GM21723 (cell line): Measurements from ENCODE around the gene VSIR.

Experiments
- ATAC-seq: cut with Tn5 transposase; IDR thresholded peaks from one replicate; pipeline ENCODE4 v1.9.1; 2021; ENCODE audit warnings: mild to moderate bottlenecking, moderate library complexity; ENCODE audit not compliant: unreplicated experiment

Gene VSIR

DNA sequence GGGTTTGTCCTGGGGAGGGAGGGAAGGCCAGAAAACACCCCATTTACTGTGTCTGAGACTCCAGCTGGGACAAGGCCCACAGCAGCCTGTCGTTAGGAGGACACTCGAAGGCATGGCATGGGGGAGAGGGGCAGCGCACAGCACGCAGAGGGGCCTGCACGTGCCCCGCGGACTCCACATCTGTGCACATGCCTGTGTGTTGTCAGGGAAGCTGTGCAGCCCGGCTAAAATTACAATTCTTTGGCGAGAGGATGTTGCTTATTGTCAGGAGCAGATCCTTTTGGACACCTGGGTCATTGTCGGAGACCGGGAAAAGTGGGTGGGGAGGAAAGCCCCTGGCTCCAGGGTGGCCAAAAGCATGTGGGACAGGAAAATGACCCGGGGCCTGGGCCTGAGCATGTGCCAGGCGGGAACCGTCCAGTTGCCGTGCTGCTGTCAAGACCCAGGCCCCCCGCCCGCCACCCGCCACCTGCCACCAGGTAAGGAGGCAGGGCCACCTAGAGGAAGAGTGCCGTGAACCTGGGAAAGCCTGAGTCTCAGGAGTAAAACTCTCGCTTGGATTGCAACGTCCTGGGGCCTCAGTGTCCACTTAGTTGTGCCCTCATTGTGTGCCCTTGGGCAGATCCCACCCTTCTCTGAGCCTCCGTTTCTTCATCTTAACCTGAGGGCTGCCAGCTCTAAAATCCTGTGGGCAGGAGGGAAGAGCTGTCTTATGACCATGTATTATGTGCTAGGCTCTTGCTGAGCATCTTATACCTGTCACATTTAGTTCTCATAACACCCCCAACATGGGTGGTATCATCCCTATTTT, 7.2 kb downstream of the VSIR start:
- ATAC-seq = no peak

DNA sequence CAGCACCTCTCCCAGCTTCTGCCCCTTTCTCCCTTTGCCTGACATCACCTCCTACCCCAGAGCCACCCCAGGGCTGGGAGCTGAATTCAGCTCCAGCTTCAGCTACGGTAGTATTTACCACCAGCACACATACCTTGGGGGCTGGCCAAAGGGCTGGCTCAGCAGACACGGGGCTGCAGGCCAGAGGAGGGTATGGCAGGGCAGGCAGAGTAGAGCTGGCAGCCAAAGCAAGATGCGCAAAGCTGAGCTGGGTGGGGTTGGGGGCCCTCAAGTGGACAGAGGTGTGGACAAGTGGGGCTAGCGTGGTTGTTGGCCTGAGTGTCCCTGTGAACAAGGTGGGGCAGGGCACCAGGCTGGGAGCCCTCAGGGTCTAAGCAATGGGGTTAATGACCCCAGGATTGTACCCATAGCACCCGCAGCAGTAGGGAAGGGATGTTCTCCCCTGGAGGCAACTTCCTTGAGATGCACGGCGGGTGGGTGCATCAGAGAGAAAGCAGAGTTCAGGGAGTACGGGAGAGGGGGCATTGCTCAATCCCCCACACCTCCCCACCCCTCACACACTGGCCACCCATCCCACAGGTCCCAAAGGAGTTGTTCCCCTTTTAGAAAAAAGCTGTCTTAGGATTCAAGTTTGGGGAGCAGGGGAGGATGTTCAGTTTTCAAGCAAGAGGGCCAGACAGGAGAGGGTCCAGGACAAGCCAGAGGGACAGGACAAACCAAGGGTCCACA, 8.0 kb downstream of the VSIR start:
- no peak for ATAC-seq

DNA sequence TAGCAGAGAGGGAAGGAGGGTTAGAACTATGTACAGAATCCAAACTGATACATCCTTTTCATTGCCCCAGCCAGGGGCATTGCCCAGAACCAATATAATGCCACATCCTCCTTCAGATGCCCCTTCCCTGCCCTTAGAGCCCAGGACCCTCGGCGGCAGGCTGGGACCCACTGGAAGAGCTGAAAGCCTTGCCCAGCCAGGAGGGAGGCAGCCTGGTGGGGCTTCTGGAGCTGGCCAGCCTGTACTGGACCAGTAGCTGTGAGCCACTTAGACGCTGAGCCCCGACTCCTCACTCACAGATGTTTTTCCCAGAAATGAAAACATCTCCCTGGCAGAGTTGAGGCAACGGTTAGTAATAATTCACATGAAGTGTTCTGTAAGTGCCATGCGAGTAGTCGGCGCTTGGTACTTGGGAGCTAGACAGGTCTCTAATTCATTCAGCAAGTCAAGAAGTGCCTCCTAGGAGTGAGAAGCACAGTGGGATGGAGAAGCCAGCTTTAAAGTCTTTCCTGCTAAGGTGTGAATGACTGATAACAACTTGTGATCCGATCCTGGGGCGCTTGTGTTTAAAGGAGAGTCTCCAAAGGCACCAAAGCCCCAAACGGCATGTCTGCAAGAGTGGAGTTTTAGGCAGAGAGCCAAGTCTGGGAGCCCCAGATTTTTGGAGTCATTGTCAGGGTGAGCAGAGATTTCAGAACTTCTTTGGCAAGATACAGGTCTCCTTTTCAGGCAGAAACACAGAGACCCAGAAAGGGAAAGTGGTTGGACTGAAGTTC, 9.8 kb downstream of the VSIR start:
- ATAC-seq = no peak

DNA sequence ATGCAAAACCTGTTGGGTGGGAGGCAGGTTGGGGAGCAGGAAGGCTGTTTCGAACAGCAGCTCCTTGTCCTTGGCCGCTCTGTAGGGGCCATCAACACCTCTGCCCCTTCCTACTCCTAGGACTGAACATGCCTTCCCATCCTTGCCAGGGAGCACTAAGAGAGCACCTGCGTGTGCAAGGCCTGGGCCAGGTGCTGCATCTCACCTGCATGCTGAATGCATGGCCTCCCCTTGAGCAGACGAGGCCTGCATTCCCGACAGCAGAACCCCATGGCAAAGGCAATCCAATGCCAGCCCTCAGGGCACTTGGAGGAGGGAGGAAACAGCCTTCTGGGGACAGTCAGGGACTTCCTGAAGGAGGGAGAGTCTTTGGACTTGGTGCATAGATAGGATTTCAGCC, 11.0 kb downstream of the VSIR start:
- no peak for ATAC-seq

DNA sequence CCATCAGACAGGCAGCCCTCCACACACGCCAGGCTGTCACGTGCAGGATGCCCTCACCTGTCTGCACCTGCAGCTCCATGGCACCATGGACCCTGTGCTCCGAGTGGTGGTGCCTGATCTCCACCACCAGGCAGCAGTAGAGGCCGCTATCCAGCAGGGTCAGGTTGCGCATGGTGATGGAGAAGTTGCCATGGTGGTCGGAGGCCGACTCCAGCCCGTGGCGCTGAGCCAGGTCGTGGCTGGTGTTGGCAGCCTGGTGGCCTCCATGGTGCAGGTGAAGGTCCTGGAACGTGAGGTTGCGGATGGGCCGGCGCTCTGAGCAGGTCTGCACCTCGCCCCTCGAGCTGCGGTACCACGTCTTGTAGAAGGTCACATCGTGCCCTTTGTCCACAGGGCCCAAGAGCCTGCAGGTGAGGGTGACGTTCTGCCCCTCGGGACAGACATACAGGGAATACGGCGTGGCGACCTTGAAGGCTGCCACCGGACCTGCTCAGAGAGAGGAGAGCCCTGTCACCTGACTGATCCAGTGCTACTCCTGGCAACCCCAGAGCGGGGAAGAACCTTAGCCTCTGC, 11.7 kb downstream of the VSIR start:
- no peak for ATAC-seq

DNA sequence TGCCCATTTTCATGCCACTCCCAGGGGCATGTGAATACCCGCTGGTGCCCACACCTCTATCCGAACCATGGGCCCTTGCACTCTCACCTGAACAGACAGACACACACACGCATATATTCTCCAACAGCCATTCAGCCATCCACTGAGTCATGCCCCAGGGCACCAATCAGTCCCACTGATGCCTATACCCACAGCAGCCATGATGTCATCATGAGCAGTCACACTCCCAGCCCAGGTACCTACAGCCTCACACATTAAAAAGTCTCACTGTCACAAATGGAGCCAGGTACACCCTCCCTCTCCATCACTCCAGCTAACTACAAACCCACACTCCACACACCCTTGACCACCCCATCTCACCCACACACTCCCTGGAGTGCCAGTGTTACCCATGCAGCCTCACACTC, 12.2 kb downstream of the VSIR start:
- no peak for ATAC-seq

DNA sequence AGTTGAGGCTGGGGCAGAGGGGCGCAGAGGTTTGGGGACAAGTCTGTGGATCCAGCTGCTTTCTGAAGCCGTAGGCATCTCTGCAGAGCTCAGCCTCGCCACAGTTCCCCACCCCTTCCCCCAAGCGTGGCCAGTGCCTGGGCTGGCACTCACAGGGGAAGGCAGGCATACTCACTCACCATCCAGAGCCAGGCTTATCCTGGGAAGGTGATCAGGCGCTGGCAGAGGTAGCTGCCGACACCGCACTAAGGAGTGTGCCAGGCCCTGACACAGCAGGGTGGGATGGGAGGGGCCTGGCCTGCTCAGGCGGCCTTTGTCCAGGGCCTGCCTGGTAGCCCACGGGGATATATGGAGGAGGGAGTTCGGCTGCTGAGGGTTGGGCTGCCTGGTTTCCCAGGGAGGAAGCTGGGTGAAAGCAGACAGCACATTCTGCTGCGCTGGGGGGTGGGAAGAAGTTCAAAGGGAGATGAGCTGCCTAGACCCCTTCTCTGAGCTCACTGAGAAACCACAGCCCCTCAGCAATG, 15.9 kb downstream of the VSIR start:
- no peak for ATAC-seq

DNA sequence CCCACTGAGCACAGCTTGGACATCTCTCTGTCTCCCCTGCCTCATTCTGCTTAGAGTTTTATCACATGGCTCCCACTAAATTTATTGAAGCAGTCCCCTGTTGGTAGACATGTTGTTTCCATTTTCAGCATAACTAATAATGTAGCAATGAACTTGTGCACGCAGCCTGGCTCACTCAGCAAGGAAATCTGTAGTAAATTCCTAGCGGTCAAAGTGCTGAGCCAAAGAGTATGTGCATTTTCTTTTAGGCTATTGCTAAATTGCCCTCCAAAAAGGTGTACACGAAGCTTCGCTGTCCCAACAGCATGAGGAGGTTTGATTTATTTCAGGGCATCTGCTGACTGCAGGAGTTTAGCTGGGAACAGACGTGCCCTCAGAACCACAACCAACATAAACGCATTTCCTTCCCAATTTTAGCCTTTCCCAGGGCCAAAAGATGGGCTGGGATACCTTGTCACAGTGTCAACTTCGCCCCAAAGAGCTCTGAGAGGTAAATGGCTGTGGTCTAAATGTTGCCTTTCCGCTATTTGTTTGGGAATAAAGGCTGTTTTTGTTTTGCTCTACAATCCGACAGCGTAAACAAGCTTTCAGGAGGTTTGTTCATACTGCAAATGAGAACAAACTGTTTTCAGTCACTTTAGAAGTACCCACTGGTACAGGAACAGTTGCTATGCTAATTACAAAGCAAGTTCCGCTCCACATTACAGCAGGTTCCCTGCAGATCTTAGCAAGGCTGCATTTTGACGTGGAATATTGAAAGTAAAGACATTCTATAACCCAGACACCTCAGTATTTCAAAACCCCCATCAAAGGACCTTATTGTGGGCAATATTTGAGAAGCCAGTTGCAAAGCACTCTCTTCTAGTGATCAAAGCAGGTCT, 16.8 kb downstream of the VSIR start:
- ATAC-seq = no peak

DNA sequence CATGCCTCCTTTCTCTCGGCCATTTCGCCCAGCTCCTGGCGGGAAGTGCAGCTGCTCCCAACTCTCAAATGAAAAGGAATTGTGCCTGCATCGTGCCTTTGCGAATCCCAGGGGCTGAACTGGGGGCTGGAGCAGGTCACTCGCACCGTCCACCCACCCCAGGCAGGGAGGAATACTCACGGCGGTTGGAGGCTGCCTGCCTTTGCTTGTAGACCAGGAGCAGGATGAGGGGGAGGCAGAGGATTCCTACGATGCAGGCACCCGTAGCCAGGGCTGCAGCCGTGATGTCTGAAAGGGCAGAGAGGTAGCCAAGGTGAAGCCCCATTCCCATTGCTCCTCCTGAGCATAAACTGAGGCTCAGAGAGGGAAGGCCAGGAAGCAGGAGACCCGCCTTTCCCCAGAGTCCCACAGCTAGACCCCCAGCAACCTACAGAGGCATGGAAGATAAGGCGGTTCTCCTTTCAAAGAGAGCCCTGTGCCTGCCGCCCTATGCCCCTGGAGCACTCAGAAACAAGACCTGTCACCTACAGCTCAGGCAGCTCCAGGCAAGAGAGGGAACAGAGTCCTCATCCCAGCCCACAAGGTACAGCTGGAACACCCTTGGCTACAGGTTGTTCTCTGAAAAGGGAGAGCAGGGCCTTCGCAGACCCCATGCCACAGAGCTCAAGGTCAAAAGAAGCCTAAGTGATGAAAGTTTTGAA, 18.0 kb downstream of the VSIR start:
- ATAC-seq = no peak

DNA sequence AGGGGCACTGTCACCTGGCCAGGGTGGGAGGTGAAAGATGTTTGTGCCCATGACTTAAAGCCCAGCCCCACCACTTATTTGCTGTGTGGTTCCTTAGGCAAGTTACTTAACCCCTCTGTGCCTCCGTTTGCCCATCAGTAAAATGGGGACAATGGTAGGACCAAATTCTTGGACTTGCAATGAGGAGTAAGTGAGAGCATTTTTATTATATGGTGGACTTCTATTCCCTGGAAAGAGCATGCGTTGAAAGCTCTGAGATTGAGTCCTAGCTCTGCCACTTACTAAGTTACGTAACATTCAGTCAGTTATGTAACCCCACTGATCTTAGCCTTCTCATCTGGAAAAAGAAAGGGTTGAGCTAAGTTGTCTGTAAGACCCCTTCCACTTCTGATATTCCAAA, 18.8 kb downstream of the VSIR start:
- ATAC-seq = no peak

DNA sequence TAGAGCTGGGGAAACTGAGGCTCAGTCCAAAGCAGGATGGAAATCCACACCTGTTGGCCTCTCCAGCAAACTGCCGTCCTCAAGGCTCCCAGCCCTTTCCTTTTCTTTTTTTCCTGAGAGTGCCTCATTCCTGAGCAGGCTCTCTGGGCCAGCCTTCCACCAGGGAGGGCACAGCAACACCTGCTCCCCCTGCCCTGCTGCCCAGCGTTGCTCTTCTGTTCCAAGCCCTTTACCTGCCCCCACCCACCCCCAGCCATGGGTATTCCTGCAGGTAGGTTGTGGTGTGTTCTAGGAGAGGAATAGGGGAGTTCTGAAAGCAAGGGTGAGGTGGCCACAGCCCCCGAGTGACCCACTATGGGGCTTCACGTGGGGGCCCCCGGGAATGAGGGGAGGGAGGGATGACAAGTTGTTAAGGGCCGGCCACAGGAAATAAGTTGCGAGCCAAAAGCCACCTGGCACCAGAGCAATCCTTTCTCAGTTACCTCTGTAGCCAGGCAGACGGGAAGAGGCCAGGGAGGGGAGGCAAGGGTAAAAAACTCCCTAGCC, 19.3 kb downstream of the VSIR start:
- no peak for ATAC-seq

DNA sequence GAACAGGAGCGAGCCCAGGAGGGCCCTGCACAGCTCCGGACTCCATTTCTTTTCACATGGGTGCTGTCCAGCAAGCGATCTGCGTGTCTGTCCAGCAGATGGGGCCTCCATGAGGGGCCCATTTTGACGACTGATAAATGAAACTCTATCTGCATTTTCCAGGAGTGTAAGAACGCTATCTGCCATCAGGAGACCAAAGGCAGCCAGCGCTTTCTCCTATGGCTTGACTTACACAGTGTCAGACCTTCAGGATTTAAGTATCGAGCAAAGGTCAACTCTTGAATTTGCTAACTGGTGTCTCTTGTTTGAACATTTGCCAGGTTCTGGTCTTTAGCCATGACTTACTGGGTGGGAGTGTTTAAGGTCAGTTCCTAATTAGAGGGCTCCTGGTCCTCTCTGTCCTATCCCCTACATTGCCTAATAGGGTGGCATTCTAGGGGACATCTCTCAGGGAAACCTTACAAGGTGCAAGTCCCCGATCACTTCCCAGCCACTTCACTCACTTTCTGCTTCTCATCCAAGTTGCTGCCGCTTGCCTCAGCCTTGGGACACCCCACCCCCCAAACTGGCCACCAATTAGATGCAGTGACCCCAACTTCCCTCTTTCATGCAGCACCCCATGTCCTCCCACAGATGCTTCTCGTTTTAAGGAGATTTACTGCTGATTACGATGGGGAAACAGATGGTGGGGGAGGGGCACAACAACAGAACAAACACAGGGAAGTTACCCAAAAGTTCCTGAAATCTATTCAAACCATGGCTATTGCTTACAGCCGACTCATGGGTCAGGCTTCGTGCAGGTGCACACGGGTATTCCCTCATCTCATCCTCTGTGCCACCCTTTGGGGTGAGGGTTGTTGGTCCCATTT, 20.0 kb downstream of the VSIR start:
- no peak for ATAC-seq

DNA sequence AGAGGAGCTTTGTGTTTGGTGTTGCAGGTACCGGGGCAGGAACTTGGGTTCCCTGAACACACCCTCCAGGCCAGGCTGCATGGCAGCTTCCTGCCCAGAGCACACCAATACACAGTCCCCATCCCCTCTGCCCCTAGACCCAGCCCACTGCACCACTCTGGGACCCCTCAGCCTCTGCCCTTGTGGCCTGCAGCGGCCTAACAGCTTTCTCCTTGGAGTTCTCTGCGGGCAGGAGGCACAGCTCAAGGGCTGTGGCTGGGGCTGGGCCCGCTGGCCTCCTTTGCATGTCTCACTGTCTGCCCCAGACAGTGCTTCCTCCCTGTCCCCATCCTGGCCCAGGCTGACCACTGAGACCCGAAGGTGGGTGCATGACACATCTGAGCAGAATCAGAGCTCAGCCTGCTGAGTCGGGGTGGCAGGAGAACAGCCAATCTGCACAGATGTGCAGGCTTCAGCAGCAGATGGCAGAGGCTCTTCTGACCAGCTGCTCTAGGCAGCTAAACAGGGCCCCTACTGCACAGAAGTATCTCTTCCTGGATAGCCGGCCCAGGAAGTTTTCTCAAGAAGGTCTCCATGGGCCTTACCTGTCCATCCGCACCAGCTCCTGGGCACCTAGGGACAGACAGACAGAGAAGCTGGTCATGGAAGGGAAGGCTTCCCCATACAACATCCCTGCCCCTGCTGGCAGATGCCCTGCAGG, 20.8 kb downstream of the VSIR start:
- ATAC-seq = no peak

DNA sequence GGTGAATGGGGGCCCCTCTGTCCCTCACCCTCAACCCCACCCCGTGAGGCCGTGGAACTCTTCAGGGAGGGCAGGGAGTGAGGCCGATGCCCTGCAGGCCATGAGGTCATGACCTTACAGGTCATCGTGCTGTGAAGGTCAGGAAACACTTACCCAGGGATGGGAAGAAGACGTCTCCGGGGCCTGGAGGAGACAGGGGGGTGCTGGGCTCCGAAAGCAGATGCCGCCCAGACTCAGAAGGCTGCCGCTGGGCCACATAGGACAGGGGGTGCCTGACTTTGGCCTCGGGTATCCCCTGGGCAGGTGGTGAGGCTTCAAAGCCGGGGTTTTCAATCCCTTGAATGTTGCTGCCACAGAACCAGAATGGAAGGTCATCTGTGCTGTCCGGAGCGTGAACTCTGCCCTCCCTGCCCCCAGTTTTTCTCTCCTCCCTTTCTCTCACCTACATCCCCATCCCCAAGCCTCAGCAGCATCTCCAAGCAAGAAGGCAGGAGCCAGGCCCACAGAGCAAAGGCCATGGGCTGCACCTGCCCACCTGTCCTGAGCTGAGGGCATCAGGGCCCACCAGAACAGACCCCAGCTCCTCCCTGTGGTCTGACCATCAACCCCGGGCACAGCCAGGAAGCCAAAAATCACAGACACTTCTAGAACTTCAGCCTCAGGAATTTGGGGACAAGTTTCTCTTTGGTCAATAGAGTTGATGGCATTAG, 21.6 kb downstream of the VSIR start:
- no peak for ATAC-seq

DNA sequence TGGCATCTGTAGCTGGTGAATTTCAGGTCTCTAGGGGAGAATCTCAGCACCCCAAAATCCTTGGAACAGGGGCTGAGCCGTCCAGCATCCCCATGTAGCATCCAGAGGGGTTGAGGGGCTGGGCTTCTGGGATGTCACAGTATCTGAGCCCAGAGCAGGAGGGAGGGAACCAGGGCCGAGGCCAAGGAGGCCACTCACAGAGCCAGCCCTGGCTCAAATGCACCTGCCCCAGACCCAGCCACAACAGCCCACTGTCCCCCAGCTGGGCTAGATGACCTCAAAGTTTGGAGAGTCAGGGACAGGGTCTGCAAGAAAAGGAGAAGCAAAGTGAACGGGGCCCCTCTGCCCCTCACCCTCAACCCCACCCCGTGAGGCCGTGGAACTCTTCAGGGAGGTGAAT, 22.3 kb downstream of the VSIR start:
- ATAC-seq = no peak

DNA sequence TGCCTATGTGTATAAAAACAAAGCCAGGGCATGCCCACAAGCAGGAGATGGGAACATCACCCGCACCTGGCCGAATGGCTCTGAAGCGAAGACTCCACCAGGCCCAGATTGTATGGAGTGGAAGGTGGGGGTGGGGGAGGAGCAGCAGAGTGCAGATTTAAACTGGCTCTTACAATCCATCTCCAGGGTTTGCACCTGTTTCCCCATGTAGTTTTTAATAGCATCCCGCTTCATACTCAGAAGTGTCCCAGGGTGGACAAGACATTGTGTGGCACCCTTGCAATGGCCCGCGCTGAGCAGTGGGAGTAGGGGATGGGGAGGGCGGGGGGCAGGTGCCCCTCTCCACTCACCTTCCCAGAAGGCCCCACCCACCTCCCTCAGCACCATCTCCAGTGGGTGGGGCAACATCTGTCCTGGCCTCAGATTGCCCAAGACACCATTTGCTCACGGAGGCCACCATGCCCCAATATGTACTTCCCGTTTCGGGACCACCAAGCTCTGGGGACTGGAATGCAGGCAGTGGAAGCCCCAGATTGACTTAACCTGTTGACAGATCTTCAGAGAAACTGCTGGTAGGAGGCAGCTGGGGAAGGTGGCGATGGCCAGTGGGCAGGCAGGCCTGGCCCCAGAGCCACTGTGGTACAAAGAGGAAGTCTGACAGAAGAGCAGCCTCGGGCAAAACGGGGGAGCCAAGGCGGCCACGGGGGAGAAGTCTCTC, 23.0 kb downstream of the VSIR start:
- no peak for ATAC-seq
